GM12878 (cell line): ENCODE results near the gene LCOR.

Experiments used
- BHLHE40 ChIP-seq, 2 experiments: fragments of 450-650 bp in 1 of 2; IDR thresholded peaks; 2 replicates each; pipeline ENCODE4 v1.6.1; 2011 to 2017; ENCODE audit warnings: low read depth in 2 of 2, borderline replicate concordance in 1 of 2, improper control_type of control experiment in 1 of 2, low read length in 1 of 2, mild to moderate bottlenecking in 1 of 2
- CEBPB ChIP-seq, 2 experiments: fragments of 150-350 bp in 1 of 2; IDR thresholded peaks; 2 replicates each; pipeline ENCODE4 v1.6.1; 2012 to 2014; ENCODE audit warnings: low read depth in 2 of 2, low read length in 2 of 2, borderline replicate concordance in 1 of 2, inconsistent platforms in 1 of 2
- CTCF ChIP-seq, 3 experiments: IDR thresholded peaks in 2 of 3; conservative IDR thresholded peaks in 1 of 3; 2 replicates each; pipeline ENCODE4 v1.5.1; 2011; ENCODE audit warnings: low read depth in 3 of 3, low read length in 3 of 3, mild to moderate bottlenecking in 3 of 3, control low read depth in 2 of 3, moderate library complexity in 2 of 3, inconsistent platforms in 1 of 3, mixed read lengths in 1 of 3; ENCODE audit not compliant: control insufficient read depth in 2 of 3, insufficient read depth in 1 of 3; ENCODE audit errors: extremely low read depth in 1 of 3
- EZH2 ChIP-seq: IDR thresholded peaks from 2 replicates; pipeline ENCODE4 v1.6.1; 2012; ENCODE audit warnings: low read depth, mild to moderate bottlenecking, control low read depth, inconsistent platforms, low read length, borderline replicate concordance; ENCODE audit not compliant: control insufficient read depth
- KDM1A ChIP-seq: fragments of 200-600 bp; sonication (generic); IDR thresholded peaks from 2 replicates; pipeline ENCODE4 v1.6.1; 2016; ENCODE audit warnings: borderline replicate concordance
- MAX ChIP-seq: IDR thresholded peaks from 2 replicates; pipeline ENCODE4 v1.6.1; 2012; ENCODE audit warnings: low read depth, low read length, improper control_type of control experiment
- NFYB ChIP-seq: IDR thresholded peaks from 2 replicates; pipeline ENCODE4 v1.6.1; 2011; ENCODE audit warnings: low read depth, mild to moderate bottlenecking, low read length, improper control_type of control experiment, moderate library complexity; ENCODE audit not compliant: insufficient read depth
- PML ChIP-seq: IDR thresholded peaks from 2 replicates; pipeline ENCODE4 v1.6.1; 2012; ENCODE audit warnings: low read length, inconsistent platforms
- STAT1 ChIP-seq: fragments of 450-650 bp; conservative IDR thresholded peaks from 2 replicates; pipeline ENCODE4 v1.6.1; 2014; ENCODE audit warnings: antibody characterized with exemption, mild to moderate bottlenecking
- ZBED1 ChIP-seq: IDR thresholded peaks from 2 replicates; pipeline ENCODE4 v1.6.1; 2016; ENCODE audit warnings: borderline replicate concordance
- ZZZ3 ChIP-seq: IDR thresholded peaks from 2 replicates; pipeline ENCODE4 v1.6.1; 2011; ENCODE audit warnings: low read depth; ENCODE audit not compliant: control insufficient read depth, insufficient read length

GRCh38 chr10:96842896-96843723 is 11.0 kb downstream of the LCOR start:
- TF ChIP-seq EZH2 (no peak), KDM1A (no peak), ZBED1 (no peak), NFYB (no peak), BHLHE40 (IDR thresholded peaks at IDR 0.05; ENCODE audit: borderline replicate concordance in 1 of 2, low read depth in 2 of 2, low read length in 1 of 2) (no peak), CEBPB (IDR thresholded peaks at IDR 0.05; ENCODE audit: borderline replicate concordance in 1 of 2, low read depth in 2 of 2, low read length in 2 of 2) (no peak), CTCF (IDR thresholded peaks at IDR 0.05 in 2 of 3, conservative IDR thresholded peaks at IDR 0.05 in 1 of 3; ENCODE audit: control insufficient read depth in 2 of 3, extremely low read depth in 1 of 3, insufficient read depth in 1 of 3, low read depth in 3 of 3, low read length in 3 of 3) (no peak), PML (no peak), ZZZ3 (no peak), STAT1 (no peak), MAX (no peak)
